VCaP (cell line): Measurements from ENCODE around the gene DHDH.

Experiments
- H3K27ac ChIP-seq: fragments of 450-650 bp; 2 replicates; pipeline ENCODE4 v1.5.1; 2017
- TF ChIP-seq, protein P1 (sequence below): fragments of 450-650 bp; conservative IDR thresholded peaks from 2 replicates; pipeline ENCODE4 v1.5.1; 2017; ENCODE audit warnings: mild to moderate bottlenecking, moderate library complexity

Gene DHDH

DNA sequence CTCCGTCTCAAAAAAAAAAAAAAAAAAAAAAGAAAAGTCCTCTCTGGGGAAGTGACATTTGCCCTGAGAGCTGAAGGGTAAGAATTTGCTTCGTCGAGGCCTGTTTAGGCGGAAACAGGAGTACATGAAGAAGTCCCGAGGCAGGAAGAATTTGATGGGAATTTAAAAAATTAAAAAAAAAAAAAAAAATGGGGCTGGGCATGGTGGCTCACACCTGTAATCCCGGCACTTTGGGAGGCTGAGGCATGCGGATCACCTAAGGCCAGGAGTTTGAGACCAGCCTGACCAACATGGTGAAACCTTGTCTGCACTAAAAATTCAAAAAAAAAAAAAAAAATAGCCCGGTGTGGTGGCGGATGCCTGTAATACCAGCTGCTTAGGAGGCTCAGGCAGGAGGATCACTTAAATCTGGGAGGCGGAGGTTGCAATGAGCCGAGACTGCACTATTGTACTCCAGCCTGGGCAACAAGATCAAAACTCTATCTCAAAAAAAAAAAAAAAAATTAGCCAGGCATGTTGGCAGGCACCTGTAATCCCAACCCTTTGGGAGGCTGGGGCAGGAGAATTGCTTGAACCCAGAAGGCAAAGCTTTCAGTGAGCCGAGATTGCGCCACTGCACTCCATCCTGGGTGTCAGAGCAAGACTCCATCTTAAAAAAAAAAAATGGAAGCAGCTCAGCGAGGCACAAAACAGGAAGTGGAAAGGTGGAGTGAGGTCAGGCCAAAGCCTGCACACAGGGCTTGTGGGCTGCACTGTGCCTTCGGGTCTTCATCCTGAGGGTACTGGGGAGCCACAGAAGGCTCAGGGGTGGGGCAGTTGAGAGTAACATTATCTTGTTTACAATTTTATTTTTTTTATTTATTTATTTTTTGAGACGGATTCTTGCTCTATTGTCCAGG lies 26.1 kb downstream of the DHDH start:
- TF ChIP-seq, protein P1, sequence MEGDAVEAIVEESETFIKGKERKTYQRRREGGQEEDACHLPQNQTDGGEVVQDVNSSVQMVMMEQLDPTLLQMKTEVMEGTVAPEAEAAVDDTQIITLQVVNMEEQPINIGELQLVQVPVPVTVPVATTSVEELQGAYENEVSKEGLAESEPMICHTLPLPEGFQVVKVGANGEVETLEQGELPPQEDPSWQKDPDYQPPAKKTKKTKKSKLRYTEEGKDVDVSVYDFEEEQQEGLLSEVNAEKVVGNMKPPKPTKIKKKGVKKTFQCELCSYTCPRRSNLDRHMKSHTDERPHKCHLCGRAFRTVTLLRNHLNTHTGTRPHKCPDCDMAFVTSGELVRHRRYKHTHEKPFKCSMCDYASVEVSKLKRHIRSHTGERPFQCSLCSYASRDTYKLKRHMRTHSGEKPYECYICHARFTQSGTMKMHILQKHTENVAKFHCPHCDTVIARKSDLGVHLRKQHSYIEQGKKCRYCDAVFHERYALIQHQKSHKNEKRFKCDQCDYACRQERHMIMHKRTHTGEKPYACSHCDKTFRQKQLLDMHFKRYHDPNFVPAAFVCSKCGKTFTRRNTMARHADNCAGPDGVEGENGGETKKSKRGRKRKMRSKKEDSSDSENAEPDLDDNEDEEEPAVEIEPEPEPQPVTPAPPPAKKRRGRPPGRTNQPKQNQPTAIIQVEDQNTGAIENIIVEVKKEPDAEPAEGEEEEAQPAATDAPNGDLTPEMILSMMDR = no peak
- H3K27ac ChIP-seq = no peak overlapping the region

DNA sequence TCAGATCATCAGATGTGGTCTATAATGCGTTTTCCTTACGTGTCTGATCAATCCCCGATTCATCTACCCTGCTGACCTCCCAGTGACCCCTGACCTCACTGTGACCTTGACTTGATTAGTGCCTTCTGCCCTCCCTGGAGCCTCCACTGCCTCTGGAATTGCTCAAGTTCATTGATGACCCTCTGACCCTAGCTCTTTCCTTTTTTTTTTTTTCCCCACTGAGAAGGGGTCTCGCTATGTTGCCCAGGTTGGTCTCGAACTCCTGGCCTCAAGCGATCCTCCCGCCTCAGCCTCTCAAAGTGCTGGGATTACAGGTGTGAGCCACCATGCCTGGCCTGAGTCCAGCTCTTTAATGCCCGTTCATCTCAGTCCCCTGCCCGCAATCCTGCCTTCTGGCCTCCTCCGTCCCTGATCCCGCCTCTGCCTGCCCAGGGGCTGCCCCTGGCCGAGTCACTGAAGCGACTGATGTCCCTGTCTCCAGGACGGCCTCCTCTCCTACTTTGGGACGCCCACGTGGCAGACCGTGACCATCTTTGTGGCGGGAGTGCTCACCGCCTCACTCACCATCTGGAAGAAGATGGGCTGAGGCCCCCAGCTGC lies 27.7 kb downstream of the DHDH start:
- H3K27ac ChIP-seq = no peak overlapping the region
- TF ChIP-seq, protein P1 = no peak

DNA sequence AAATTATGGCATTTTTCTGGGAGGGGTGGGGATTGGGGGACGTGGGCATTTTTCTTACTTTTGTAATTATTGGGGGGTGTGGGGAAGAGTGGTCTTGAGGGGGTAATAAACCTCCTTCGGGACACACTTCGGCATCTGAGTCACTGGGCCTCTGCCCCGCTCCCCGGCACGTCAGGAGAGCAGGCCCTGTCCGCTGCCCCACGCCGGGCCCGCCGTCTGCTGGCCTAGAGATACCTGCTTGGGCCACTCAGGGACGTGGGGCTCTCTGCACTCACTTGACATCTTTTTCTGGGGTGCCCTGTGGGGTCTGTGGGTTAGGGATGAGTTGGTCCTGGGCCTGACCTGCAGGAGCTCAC lies 28.2 kb downstream of the DHDH start:
- TF ChIP-seq, protein P1 = no peak
- no peak overlapping the region for H3K27ac ChIP-seq

DNA sequence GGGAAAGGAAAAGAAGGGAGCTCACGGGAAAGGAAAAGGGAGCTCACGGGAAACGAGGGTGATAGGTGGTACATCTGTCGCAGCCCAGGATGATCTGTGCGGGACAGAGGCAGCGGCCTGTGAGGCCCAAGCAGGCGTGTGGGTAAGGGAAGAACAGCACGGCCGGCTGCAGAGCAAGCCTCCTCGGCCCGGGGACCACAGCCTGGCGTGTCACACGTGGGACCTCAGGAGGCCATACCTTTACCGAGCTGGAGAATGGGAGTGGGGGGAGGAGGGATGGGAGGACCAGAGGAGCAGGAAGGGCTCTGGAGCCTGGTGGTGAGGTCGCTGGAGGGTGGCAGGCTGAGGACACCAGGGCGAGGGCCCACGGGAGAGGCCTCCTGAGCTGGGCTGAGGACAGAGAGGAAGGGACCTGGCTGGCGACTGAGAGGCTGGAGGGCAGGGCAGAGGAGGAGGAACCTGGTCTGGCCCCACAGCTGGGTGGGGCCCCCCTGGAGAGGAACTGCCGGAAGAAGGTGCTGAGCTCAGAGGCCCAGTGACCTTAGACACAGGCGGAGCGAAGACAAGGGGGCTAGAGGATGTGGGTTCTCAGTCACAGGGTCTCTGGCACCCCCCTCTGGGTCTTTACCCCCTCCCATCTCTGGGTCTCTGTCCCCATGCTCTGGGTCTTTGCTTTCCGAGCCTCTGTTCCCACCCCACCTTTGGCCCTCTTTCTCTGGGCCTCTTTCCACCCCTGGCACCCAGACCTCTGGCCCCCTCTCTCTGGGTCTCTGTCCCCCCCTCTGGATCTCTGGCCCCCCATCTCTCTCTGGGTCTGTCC lies 28.7 kb downstream of the DHDH start:
- TF ChIP-seq, protein P1 = no peak
- H3K27ac ChIP-seq = no peak overlapping the region

DNA sequence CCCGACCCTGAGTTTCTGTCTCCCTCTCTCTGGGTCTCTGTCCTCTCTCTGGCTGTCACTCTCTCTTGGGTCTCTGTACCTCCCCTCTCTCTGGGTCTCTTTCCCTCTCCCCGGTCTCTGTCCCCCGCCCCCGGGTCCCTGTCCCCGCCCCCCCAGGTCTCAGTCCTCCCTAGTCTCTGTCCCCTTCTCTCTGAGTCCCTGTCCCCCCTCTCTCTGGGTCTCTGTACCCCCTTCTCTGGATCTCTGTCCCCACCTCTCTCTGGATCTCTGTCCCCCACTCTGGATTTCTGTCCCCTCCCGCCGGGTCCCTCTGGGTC lies 29.3 kb downstream of the DHDH start:
- no peak overlapping the region for H3K27ac ChIP-seq
- TF ChIP-seq, protein P1 = no peak

DNA sequence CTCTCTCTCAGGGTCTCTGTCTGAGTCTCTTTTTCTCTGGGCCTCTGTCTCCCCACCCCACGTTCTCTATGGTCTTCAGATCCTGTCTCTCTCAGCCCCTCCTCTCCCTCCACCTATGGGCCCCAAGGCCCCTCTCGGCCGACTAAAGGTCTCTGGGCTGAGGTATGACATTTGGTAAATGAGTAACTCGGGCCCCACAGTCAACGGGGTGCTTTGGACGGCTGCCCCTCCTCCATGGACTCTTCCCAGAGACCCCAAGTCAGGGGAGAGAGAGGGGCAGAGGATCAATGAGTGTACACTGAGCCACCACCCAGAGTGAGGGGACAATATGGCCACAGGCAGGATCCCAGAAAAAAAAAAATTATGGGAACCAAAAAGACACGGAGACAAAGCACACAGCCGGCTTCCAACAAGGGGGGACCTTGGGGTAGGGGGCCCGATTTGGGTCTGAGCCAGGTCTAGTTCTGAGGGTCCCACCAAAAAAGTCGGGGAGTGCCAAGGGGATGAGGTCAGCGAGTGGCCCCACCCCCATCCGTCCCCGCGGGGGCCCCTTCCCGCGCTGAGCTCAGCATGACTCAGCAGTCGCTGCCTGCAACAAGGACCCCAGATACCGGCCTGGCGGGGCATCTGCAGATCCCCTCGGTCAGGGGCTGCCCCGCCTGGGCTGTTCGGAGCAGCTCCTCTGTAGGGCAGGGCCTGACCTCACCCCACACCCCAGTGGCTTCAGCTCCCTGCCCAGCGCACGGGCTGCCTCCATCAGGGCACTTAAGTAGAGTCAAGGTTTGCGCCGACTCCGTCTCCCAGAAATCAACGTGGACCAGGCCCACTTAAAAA lies 30.1 kb downstream of the DHDH start:
- H3K27ac ChIP-seq = peak overlapping the region; percentile 87
- TF ChIP-seq, protein P1 = no peak
